Spleen (tissue), 11 donors: Measurements from ENCODE around the gene EGFL8. TPM values are rescaled to one million over a fixed set of nuclear protein-coding genes. Genes with fewer than 3 reads are reported as not detected.
A peak's percentile ranks its signal among the peaks of the same experiment; 100 is the strongest.

ENCODE experiments used
- DNase-seq: peaks from one replicate; pipeline ENCODE4 v3.0.0-alpha.2; 2020
- H3K27ac ChIP-seq, 8 donors: fragments of 200-600 bp; sonication (generic) in 7 of 8; 1 replicate in 4 of 8; 2 replicates in 4 of 8; pipeline versions ENCODE4 v1.5.0 to v1.8.0; 2016 to 2021; ENCODE audit warnings: inconsistent platforms in 4 of 8, mild to moderate bottlenecking in 4 of 8, moderate library complexity in 1 of 8
- H3K27me3 ChIP-seq, 7 donors: fragments of 200-600 bp; sonication (generic) in 6 of 7; replicated peaks in 1 of 7; 1 replicate in 4 of 7; 2 replicates in 3 of 7; pipeline versions ENCODE4 v1.5.0 to v1.8.0; 2016 to 2021; ENCODE audit warnings: inconsistent platforms in 3 of 7, mild to moderate bottlenecking in 1 of 7
- H3K36me3 ChIP-seq, 6 donors: fragments of 200-600 bp; sonication (generic) in 5 of 6; 1 replicate in 4 of 6; 2 replicates in 2 of 6; pipeline versions ENCODE4 v1.5.0 to v1.8.0; 2016 to 2021; ENCODE audit warnings: inconsistent platforms in 2 of 6
- H3K4me1 ChIP-seq, 6 donors: fragments of 200-600 bp; sonication (generic) in 5 of 6; 1 replicate in 3 of 6; 2 replicates in 3 of 6; pipeline versions ENCODE4 v1.5.0 to v1.8.0; 2016 to 2021; ENCODE audit warnings: inconsistent platforms in 3 of 6
- H3K4me3 ChIP-seq, 8 donors: fragments of 200-600 bp; sonication (generic) in 7 of 8; 1 replicate in 4 of 8; 2 replicates in 4 of 8; pipeline versions ENCODE4 v1.5.0 to v1.8.0; 2016 to 2021; ENCODE audit warnings: inconsistent platforms in 4 of 8, mild to moderate bottlenecking in 4 of 8, moderate library complexity in 2 of 8
- H3K9me3 ChIP-seq, 8 donors: fragments of 200-600 bp; sonication (generic) in 7 of 8; 1 replicate in 4 of 8; 2 replicates in 4 of 8; pipeline versions ENCODE4 v1.5.0 to v1.8.0; 2016 to 2021; ENCODE audit warnings: inconsistent platforms in 4 of 8
- POLR2A ChIP-seq, 3 donors: fragments of 450-650 bp; IDR thresholded peaks; one replicate each; pipeline ENCODE4 v1.5.1; 2017; ENCODE audit warnings: antibody characterized with exemption in 3 of 3, mild to moderate bottlenecking in 1 of 3
- POLR2AphosphoS5 ChIP-seq, 3 donors: sonication (generic); formaldehyde crosslinking; IDR thresholded peaks; one replicate each; pipeline ENCODE4 v1.5.1; 2017; ENCODE audit warnings: antibody characterized with exemption in 3 of 3
- WGBS, 5 donors: extraction: QIAGEN DNeasy Blood & Tissue Kit in 3 of 5; methylation state at CpG; one replicate each; pipeline versions ENCODE4 v1.1.5 to v1.1.7; 2013 to 2018; 5-methylcytosine and 5-hydroxymethylcytosine counted together
- intact Hi-C: fragments of 100-400 bp; cut with DNase I; formaldehyde crosslinking; loops from one replicate; pipeline ENCODE4 v1.15.0; 2023; ENCODE audit warnings: low total_unique reads
- polyA plus RNA-seq, 3 donors: library from polyadenylated mRNA; stranded (reverse); fragments of 200-250 nt; gene quantifications; one replicate each; pipeline ENCODE4 v1.2.1, GENCODE V29; 2013
- total RNA-seq, 7 donors: library from RNA; depleted of rRNA in 3 of 7; stranded (reverse); fragments of >200 nt in 3 of 7; fragmentation: NEBNext Ultra II Directional in 4 of 7; extraction: Animal tissue kit (Norgen Biotek cat#: 25700) in 4 of 7; gene quantifications; one replicate each; pipeline versions ENCODE4 v1.1.0 to v1.2.1, GENCODE V29; 2016 to 2021
- TF ChIP-seq, protein P1 (sequence below), 11 experiments: fragments of 200-600 bp in 7 of 11; fragments of 450-650 bp in 4 of 11; sonication (generic) in 4 of 11; IDR thresholded peaks in 8 of 11; conservative IDR thresholded peaks in 3 of 11; 1 replicate in 7 of 11; 2 replicates in 4 of 11; pipeline versions ENCODE4 v1.4.0 to v1.8.0; 2016 to 2021; ENCODE audit warnings: antibody characterized with exemption in 11 of 11, inconsistent platforms in 4 of 11, mild to moderate bottlenecking in 1 of 11
- donor health status: healthy with polysubstance abuse.
- donor health status: DM: no; HTN: no; CAD: no; lungs with moderate emphysema.
- donor health status: DM: no; HTN: no; CAD: no.
- donor health status: Bipolar disorder and iron deficiency.
- donor health status: healthy.
- donor health status: DM: no; HTN: no; CAD: no.
- donor health status: DM: yes; HTN: yes; CAD: no.

Gene EGFL8
- total and polyA plus RNA-seq, 10 donors, result 4.4 to 32.8 (median 11.9) TPM

DNA sequence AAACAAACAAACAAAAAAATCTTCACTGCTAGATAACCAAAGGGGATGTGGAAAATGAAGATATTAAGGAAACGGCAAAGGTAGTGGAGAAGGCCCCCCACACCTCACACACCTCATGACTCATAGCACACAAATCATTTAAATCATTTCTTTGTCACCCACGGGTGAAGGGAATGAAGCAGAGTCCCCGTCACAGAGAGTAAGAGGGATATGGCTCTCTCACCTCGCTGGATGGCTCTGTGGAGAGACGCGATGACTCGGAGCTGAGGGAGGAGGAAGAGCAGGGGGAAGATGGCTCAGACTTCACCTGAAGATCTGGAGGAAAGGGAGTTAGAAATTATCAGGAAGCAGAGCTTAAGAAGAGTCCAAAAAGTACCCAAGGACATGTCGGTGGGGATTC lies 37.5 kb upstream of the EGFL8 start:
- Histone ChIP-seq H3K9me3 (no peaks in the 10 kb centered on the region), H3K4me1 (peaks cover 23 to 75% (median 45%) of the 10 kb centered on the region in 6 donors), H3K27me3 (no peaks in the 10 kb centered on the region), H3K4me3 (peak overlapping the region in 7 of 8 donors; percentile 78 to 97 (median 94)), H3K27ac (peak overlapping the region in 1 of 8 donors; percentile 92), H3K36me3 (peaks cover 0 to 53% (median 44%) of the 10 kb centered on the region in 6 donors)
- 63 to 72% (median 67%) methylated on average over 8 of the region's 8 CpGs for WGBS, 5 donors
- DNase-seq, result no peak
- TF ChIP-seq POLR2AphosphoS5 (IDR thresholded peaks at IDR 0.05) (no peak), POLR2A (IDR thresholded peaks at IDR 0.05) (no peak)
- TF ChIP-seq, protein P1, sequence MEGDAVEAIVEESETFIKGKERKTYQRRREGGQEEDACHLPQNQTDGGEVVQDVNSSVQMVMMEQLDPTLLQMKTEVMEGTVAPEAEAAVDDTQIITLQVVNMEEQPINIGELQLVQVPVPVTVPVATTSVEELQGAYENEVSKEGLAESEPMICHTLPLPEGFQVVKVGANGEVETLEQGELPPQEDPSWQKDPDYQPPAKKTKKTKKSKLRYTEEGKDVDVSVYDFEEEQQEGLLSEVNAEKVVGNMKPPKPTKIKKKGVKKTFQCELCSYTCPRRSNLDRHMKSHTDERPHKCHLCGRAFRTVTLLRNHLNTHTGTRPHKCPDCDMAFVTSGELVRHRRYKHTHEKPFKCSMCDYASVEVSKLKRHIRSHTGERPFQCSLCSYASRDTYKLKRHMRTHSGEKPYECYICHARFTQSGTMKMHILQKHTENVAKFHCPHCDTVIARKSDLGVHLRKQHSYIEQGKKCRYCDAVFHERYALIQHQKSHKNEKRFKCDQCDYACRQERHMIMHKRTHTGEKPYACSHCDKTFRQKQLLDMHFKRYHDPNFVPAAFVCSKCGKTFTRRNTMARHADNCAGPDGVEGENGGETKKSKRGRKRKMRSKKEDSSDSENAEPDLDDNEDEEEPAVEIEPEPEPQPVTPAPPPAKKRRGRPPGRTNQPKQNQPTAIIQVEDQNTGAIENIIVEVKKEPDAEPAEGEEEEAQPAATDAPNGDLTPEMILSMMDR (IDR thresholded peaks at IDR 0.05 in 8 of 11, conservative IDR thresholded peaks at IDR 0.05 in 3 of 11), result no peak
- intact Hi-C loops, result loop anchor here (10.0 kb wide), 1 partner anchor 68 kb away; the partner anchor contains the start of genes GPSM3 and PBX2

DNA sequence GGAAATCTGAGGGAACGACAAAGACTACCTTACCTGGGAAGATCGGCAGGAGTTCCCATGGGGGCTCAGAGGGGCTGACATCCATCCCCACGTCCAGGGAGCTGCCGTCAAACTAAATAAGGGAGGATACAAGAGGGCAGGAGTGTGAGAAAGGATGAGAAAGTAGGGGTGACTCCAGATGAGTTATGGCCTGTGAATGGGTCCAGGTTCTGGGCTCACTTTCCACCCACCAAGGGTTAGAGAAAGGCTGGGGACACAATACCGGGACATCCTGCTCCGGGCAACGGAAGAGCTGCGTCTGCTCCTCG lies 37.0 kb upstream of the EGFL8 start:
- DNase-seq, result no peak
- 9 to 14% (median 12%) methylated on average over 9 of the region's 9 CpGs for WGBS, 5 donors
- intact Hi-C loops, result loop anchor here (10.0 kb wide), 1 partner anchor 67 kb away; the partner anchor contains the start of genes GPSM3 and PBX2
- TF ChIP-seq, protein P1 (IDR thresholded peaks at IDR 0.05 in 8 of 11, conservative IDR thresholded peaks at IDR 0.05 in 3 of 11), result no peak
- TF ChIP-seq POLR2AphosphoS5 (IDR thresholded peaks at IDR 0.05) (no peak), POLR2A (IDR thresholded peaks at IDR 0.05) (no peak)
- H3K27me3 ChIP-seq, result no peaks in the 10 kb centered on the region
- peaks cover 23 to 75% (median 45%) of the 10 kb centered on the region in 6 donors for H3K4me1 ChIP-seq
- H3K4me3 ChIP-seq, result peak overlapping the region; percentile 78 to 97 (median 93)
- H3K36me3 ChIP-seq, result peaks cover 0 to 48% (median 39%) of the 10 kb centered on the region in 6 donors
- no peaks in the 10 kb centered on the region for H3K9me3 ChIP-seq
- H3K27ac ChIP-seq, result peak overlapping the region; percentile 49 to 94 (median 88)

DNA sequence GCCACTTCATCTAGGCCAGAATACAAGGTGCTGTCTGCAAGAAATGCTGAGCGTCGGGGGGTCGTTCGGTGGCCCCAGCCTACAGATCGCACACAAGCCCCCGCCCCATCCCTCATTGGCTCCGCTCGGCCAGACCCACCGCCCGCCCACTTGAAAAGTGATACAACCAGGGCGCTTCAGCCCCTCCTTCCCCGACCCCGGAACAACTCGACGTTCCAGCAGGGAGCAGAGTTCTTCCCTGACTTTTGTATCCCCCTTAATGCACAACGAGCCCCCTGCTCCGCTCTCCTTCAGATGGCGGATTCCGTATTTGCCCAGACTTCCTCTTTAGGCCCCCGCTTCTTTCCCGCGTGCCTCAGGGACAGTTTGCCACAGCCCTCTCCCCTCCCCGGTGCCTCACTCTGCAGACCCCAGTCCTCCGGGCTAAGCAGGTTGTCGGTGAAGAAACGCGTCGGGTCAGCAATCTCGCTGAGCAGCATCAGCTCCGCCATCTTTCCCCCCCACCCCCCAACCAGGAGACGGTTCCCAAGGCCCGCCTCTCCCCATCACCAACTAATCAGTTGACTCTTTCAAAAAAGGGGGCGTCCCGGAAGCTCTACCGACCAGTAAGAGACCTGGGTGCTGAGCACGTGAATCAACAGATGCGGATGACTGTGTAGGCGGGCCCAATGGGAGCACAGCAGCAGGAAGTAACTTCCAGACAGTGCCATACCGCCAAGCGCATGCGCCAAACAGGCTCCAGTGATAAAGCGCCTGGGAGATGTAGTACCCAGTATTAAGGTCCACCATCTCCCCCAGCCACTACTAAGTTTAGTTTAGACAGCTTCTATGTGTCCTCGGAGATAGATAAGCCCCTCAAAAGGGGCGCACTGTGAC lies 36.4 kb upstream of the EGFL8 start, which contains the start of gene ATF6B:
Gene ATF6B (minus strand): TSS at position 530 of the 876 bp plus-strand sequence. CDS start 39 bp downstream, at position 491.
- intact Hi-C loops, result loop anchor here (10.0 kb wide), 1 partner anchor 67 kb away; the partner anchor contains the start of genes GPSM3 and PBX2
- DNase-seq, result peak; percentile 98
- WGBS, 5 donors, result 0 to 1% (median 0%) methylated on average over 30 to 44 of the region's 44 CpGs
- H3K4me3 ChIP-seq, result peak within 1 kb of the TSS; percentile 78 to 97 (median 93)
- peaks cover 0 to 42% (median 36%) of the 10 kb centered on the region in 6 donors for H3K36me3 ChIP-seq
- no peaks in the 10 kb centered on the region for H3K27me3 ChIP-seq
- H3K9me3 ChIP-seq, result no peaks in the 10 kb centered on the region
- H3K27ac ChIP-seq, result peak within 1 kb of the TSS; percentile 49 to 95 (median 90)
- TF ChIP-seq POLR2A (IDR thresholded peaks at IDR 0.05) (peak in 1 of 3 donors; percentile 29), POLR2AphosphoS5 (IDR thresholded peaks at IDR 0.05) (peak; percentile 75 to 86 (median 82))
- TF ChIP-seq, protein P1 (IDR thresholded peaks at IDR 0.05 in 8 of 11, conservative IDR thresholded peaks at IDR 0.05 in 3 of 11), result peak in 2 of 11 experiments; percentile 9 to 16
- H3K4me1 ChIP-seq, result peaks cover 23 to 72% (median 45%) of the 10 kb centered on the region in 6 donors
